ENCODE data around the gene SETSIP.
"Not testable (repeated sequence)": the region's sequence is repeated elsewhere in the genome, so short reads cannot be mapped to it uniquely, and the experiment has no call there.

- TF ChIP-seq, protein P1, sequence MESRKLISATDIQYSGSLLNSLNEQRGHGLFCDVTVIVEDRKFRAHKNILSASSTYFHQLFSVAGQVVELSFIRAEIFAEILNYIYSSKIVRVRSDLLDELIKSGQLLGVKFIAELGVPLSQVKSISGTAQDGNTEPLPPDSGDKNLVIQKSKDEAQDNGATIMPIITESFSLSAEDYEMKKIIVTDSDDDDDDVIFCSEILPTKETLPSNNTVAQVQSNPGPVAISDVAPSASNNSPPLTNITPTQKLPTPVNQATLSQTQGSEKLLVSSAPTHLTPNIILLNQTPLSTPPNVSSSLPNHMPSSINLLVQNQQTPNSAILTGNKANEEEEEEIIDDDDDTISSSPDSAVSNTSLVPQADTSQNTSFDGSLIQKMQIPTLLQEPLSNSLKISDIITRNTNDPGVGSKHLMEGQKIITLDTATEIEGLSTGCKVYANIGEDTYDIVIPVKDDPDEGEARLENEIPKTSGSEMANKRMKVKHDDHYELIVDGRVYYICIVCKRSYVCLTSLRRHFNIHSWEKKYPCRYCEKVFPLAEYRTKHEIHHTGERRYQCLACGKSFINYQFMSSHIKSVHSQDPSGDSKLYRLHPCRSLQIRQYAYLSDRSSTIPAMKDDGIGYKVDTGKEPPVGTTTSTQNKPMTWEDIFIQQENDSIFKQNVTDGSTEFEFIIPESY (IDR thresholded peaks at IDR 0.05): not testable (repeated sequence)
- TF ChIP-seq EGR1 (IDR thresholded peaks at IDR 0.05; ENCODE audit: low read depth in 2 of 2): not testable (repeated sequence)
- TF ChIP-seq, protein P2, sequence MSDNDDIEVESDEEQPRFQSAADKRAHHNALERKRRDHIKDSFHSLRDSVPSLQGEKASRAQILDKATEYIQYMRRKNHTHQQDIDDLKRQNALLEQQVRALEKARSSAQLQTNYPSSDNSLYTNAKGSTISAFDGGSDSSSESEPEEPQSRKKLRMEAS (IDR thresholded peaks at IDR 0.05): not testable (repeated sequence)
Observed at GRCh38 chr1:92078077-92078476, 2.9 kb upstream of the SETSIP start.
